A549 (cell line): ENCODE measurements around the gene GJA3.

Experiments used
- BHLHE40 ChIP-seq: IDR thresholded peaks from 2 replicates; pipeline ENCODE4 v1.6.1; 2012; ENCODE audit warnings: low read depth, low read length, inconsistent platforms
- CTCF ChIP-seq: fragments of >200 bp; sonication (Bioruptor Twin); formaldehyde crosslinking; IDR thresholded peaks from 3 replicates; pipeline ENCODE4 v1.5.1; 2016
- EHMT2 ChIP-seq: fragments of 200-600 bp; sonication (generic); IDR thresholded peaks from 2 replicates; pipeline ENCODE4 v1.6.1; 2016; ENCODE audit warnings: antibody characterized with exemption, low read depth, mild to moderate bottlenecking, moderate library complexity
- HDAC2 ChIP-seq: fragments of 200-600 bp; sonication (generic); IDR thresholded peaks from 2 replicates; pipeline ENCODE4 v1.6.1; 2016
- HEYL ChIP-seq: fragments of 250-450 bp; sonication (Bioruptor Pico); IDR thresholded peaks from 2 replicates; pipeline ENCODE4 v1.8.0; 2021; ENCODE audit warnings: mild to moderate bottlenecking, moderate library complexity
- KDM1A ChIP-seq: fragments of 200-600 bp; sonication (generic); IDR thresholded peaks from 2 replicates; pipeline ENCODE4 v1.6.1; 2016; ENCODE audit warnings: low read depth, mild to moderate bottlenecking
- MAFK ChIP-seq: fragments of 450-650 bp; IDR thresholded peaks from 2 replicates; pipeline ENCODE4 v1.6.1; 2014; ENCODE audit not compliant: partially characterized antibody
- POLR2A ChIP-seq: IDR thresholded peaks from 2 replicates; pipeline ENCODE4 v1.6.1; 2012; ENCODE audit warnings: mild to moderate bottlenecking, low read length
- RCOR1 ChIP-seq: fragments of 150-350 bp; IDR thresholded peaks from 2 replicates; pipeline ENCODE4 v1.6.1; 2014; ENCODE audit warnings: antibody characterized with exemption, low read length, low read depth
- REST ChIP-seq: fragments of 200-600 bp; sonication (generic); IDR thresholded peaks from 2 replicates; pipeline ENCODE4 v1.6.1; 2016; ENCODE audit warnings: antibody characterized with exemption, mild to moderate bottlenecking, moderate library complexity
- RFX5 ChIP-seq: fragments of 450-650 bp; IDR thresholded peaks from 2 replicates; pipeline ENCODE4 v1.7.1; 2014; ENCODE audit warnings: antibody characterized with exemption, mild to moderate bottlenecking, moderate library complexity
- RNF2 ChIP-seq: fragments of 200-600 bp; sonication (generic); IDR thresholded peaks from 2 replicates; pipeline ENCODE4 v1.6.1; 2016; ENCODE audit warnings: low read depth, mild to moderate bottlenecking, antibody characterized with exemption, moderate library complexity, borderline replicate concordance

- no peak for TF ChIP-seq RCOR1
- peak; percentile 81 for TF ChIP-seq RNF2
- TF ChIP-seq CTCF: no peak
- TF ChIP-seq EHMT2: no peak
- no peak for TF ChIP-seq POLR2A
- TF ChIP-seq RFX5: no peak
- TF ChIP-seq MAFK: peak; percentile 51
- TF ChIP-seq HEYL: no peak
- no peak for TF ChIP-seq REST
- no peak for TF ChIP-seq HDAC2
- no peak for TF ChIP-seq KDM1A
- TF ChIP-seq BHLHE40: no peak
These were observed 1.1 kb downstream of the GJA3 start for GRCh38 chr13:20159646-20160305.
